SK-N-SH treated with all-trans-retinoic acid at 6 μM for 48 hours (cell line): ENCODE results near the gene NINL.

Experiments
- ESRRG ChIP-seq: fragments of 250-450 bp; sonication (Bioruptor Pico); IDR thresholded peaks from 2 replicates; pipeline ENCODE4 v1.6.1; 2021; ENCODE audit warnings: mild to moderate bottlenecking
- PATZ1 ChIP-seq: fragments of 250-450 bp; sonication (Bioruptor Pico); IDR thresholded peaks from 2 replicates; pipeline ENCODE4 v1.8.0; 2020; ENCODE audit warnings: mild to moderate bottlenecking, moderate library complexity, borderline replicate concordance
- SNAI2 ChIP-seq: fragments of 250-450 bp; sonication (Bioruptor Pico); IDR thresholded peaks from 2 replicates; pipeline ENCODE4 v1.5.0; 2020; ENCODE audit warnings: mild to moderate bottlenecking, moderate library complexity
- ZFP3 ChIP-seq: fragments of 250-450 bp; sonication (Bioruptor Pico); IDR thresholded peaks from 2 replicates; pipeline ENCODE4 v1.5.0; 2020; ENCODE audit warnings: mild to moderate bottlenecking, moderate library complexity
- ZNF565 ChIP-seq: fragments of 450-650 bp; formaldehyde crosslinking; conservative IDR thresholded peaks from 2 replicates; pipeline ENCODE4 v1.5.0; 2020; ENCODE audit warnings: low read depth, mild to moderate bottlenecking, moderate library complexity
- TF ChIP-seq, protein P1 (sequence below): fragments of 250-450 bp; sonication (Bioruptor Pico); IDR thresholded peaks from 2 replicates; pipeline ENCODE4 v1.5.1; 2020; ENCODE audit warnings: low read depth, mild to moderate bottlenecking, moderate library complexity

- TF ChIP-seq SNAI2 (CRISPR knock-in tag) (no peak), ZNF565 (CRISPR knock-in tag) (no peak), ZFP3 (CRISPR knock-in tag) (no peak), PATZ1 (CRISPR knock-in tag) (no peak), ESRRG (CRISPR knock-in tag) (no peak)
- TF ChIP-seq, protein P1, sequence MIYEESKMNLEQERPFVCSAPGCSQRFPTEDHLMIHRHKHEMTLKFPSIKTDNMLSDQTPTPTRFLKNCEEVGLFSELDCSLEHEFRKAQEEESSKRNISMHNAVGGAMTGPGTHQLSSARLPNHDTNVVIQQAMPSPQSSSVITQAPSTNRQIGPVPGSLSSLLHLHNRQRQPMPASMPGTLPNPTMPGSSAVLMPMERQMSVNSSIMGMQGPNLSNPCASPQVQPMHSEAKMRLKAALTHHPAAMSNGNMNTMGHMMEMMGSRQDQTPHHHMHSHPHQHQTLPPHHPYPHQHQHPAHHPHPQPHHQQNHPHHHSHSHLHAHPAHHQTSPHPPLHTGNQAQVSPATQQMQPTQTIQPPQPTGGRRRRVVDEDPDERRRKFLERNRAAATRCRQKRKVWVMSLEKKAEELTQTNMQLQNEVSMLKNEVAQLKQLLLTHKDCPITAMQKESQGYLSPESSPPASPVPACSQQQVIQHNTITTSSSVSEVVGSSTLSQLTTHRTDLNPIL (CRISPR knock-in tag), result no peak
Observed at GRCh38 chr20:25496165-25496967, 89.0 kb downstream of the NINL start.
